Neural crest cell (in vitro differentiated cells): ENCODE data around the gene ZNF536. TPM values are rescaled to one million over a fixed set of nuclear protein-coding genes. Genes with fewer than 3 reads are reported as not detected.

Experiments used
- DNase-seq: peaks from one replicate; pipeline ENCODE4 v3.0.0; 2021; ENCODE audit warnings: low read depth, mixed read lengths, low spot score
- H3K27ac Mint-ChIP-seq: one replicate; pipeline ENCODE4 v1.8.0; 2021; ENCODE audit warnings: mild to moderate bottlenecking, mixed read lengths; ENCODE audit not compliant: unreplicated experiment
- H3K27me3 Mint-ChIP-seq: 2 replicates; pipeline ENCODE4 v1.8.0; 2021; ENCODE audit warnings: low read depth, mild to moderate bottlenecking, mixed read lengths
- H3K36me3 Mint-ChIP-seq: 2 replicates; pipeline ENCODE4 v1.8.0; 2021; ENCODE audit warnings: low read depth, mild to moderate bottlenecking, mixed read lengths
- H3K4me1 Mint-ChIP-seq: 2 replicates; pipeline ENCODE4 v1.8.0; 2021; ENCODE audit warnings: mixed read lengths
- H3K4me3 Mint-ChIP-seq: one replicate; pipeline ENCODE4 v1.8.0; 2021; ENCODE audit warnings: mild to moderate bottlenecking, mixed read lengths
- H3K9me3 Mint-ChIP-seq: 2 replicates; pipeline ENCODE4 v1.8.0; 2021; ENCODE audit warnings: mixed read lengths
- CTCF ChIP-seq: fragments of 200-600 bp; sonication (generic); conservative IDR thresholded peaks from 2 replicates; pipeline ENCODE4 v1.5.0; 2021; ENCODE audit warnings: antibody characterized with exemption, mild to moderate bottlenecking
- total RNA-seq: library from RNA; stranded (reverse); gene quantifications from 2 replicates; pipeline ENCODE4 v1.2.1, GENCODE V29; 2021

ZNF536 gene
- total RNA-seq, 1 donor from 2014 or later: 22.0 TPM

GRCh38 chr19:30428092-30428680 is 56.0 kb downstream of the ZNF536 start:
- Mint-ChIP-seq H3K36me3 (no peaks in the 10 kb centered on the region), H3K27me3 (no peaks in the 10 kb centered on the region), H3K9me3 (no peaks in the 10 kb centered on the region), H3K4me1 (no peaks in the 10 kb centered on the region), H3K27ac (no peak overlapping the region), H3K4me3 (no peak overlapping the region)
- TF ChIP-seq CTCF: no peak
- no peak for DNase-seq

GRCh38 chr19:30428844-30429243 is 56.7 kb downstream of the ZNF536 start:
- Mint-ChIP-seq H3K4me1 (no peaks in the 10 kb centered on the region), H3K27ac (no peak overlapping the region), H3K4me3 (no peak overlapping the region), H3K9me3 (no peaks in the 10 kb centered on the region), H3K36me3 (no peaks in the 10 kb centered on the region), H3K27me3 (no peaks in the 10 kb centered on the region)
- TF ChIP-seq CTCF: no peak
- no peak for DNase-seq

DNA sequence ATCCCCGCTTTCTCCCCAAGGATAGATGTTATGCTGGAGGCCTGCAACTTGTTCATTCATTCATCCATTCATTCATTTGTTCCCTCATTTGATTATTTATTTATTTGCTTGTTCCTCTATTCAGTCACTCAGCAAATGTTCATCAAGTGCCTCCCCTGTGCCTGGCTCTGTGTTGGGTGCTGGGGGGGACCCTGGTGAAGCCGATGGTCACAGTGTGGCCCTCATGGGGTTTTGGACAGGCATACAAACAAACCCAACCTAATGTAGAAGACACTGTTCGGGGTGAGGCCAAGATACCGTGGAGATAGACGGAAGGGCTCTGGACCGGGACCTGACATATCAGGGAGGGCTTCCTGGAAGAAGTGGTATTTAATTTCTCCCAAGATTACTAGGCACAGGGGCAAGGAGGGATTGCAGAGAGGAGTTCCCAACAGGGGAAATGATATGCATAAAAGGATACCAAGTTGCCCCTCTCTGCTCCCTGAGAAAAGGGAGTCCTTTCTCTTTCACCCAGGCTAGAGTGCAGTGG is 58.1 kb downstream of the ZNF536 start:
- no peaks in the 10 kb centered on the region for H3K9me3 Mint-ChIP-seq
- H3K36me3 Mint-ChIP-seq: no peaks in the 10 kb centered on the region
- no peaks in the 10 kb centered on the region for H3K27me3 Mint-ChIP-seq
- H3K27ac Mint-ChIP-seq: no peak overlapping the region
- no peak for DNase-seq
- no peaks in the 10 kb centered on the region for H3K4me1 Mint-ChIP-seq
- no peak for TF ChIP-seq CTCF
- no peak overlapping the region for H3K4me3 Mint-ChIP-seq

- no peaks in the 10 kb centered on the region for H3K36me3 Mint-ChIP-seq
- DNase-seq: no peak
- H3K4me1 Mint-ChIP-seq: peaks cover 4% of the 10 kb centered on the region
- H3K4me3 Mint-ChIP-seq: no peak overlapping the region
- no peaks in the 10 kb centered on the region for H3K27me3 Mint-ChIP-seq
- TF ChIP-seq CTCF: no peak
- peaks cover 2% of the 10 kb centered on the region for H3K9me3 Mint-ChIP-seq
- H3K27ac Mint-ChIP-seq: no peak overlapping the region
These were observed 59.4 kb downstream of the ZNF536 start for GRCh38 chr19:30431591-30431990.

DNA sequence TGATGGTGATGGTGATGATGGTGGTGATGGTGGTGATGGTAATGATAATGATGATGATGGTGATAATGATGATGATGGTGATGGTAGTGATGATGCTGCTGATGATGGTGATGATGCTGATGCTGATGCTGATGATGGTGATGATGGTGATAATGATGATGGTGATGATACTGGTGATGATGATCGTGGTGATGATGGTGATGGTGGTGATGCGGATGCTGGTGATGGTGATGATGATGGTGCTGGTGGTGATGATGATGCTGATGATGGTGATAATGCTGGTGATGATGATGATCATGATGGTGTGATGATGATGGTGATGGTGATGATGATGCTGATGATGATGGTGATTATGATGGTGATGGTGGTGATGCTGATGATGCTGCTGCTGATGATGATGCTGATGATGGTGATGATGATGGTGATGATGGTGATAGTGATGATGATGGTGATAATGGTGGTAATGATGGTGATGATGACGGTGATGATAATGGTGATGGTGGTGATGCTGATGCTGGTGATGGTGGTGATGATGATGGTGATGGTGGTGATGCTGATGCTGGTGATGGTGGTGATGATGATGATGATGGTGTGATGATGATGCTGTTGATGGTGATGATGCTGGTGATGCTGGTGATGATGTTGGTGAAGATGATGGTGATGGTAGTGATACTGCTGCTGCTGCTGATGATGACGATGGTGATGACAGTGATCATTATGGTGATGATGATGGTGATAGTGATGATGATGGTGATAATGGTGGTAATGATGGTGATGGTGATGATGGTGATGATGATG is 62.8 kb downstream of the ZNF536 start:
- no peak for DNase-seq
- Mint-ChIP-seq H3K36me3 (no peaks in the 10 kb centered on the region), H3K4me1 (peaks cover 4% of the 10 kb centered on the region), H3K27me3 (no peaks in the 10 kb centered on the region), H3K9me3 (peaks cover 2% of the 10 kb centered on the region), H3K4me3 (no peak overlapping the region), H3K27ac (no peak overlapping the region)
- no peak for TF ChIP-seq CTCF
